Glutamatergic neuron (in vitro differentiated cells): ENCODE results near the gene SRXN1. TPM values are rescaled to one million over a fixed set of nuclear protein-coding genes. Genes with fewer than 3 reads are reported as not detected.
"Not testable (repeated sequence)": the region's sequence is repeated elsewhere in the genome, so short reads cannot be mapped to it uniquely, and the experiment has no call there.

ENCODE experiments used
- DNase-seq: peaks from one replicate; pipeline ENCODE4 v3.0.0; 2022
- H3K27ac Mint-ChIP-seq: one replicate; pipeline ENCODE4 v1.8.0; 2020; ENCODE audit warnings: mild to moderate bottlenecking, mixed read lengths, inconsistent platforms; ENCODE audit not compliant: unreplicated experiment
- H3K27me3 Mint-ChIP-seq: one replicate; pipeline ENCODE4 v1.8.0; 2020; ENCODE audit warnings: mild to moderate bottlenecking, moderate library complexity, mixed read lengths, inconsistent platforms; ENCODE audit not compliant: unreplicated experiment
- H3K36me3 Mint-ChIP-seq: one replicate; pipeline ENCODE4 v1.8.0; 2020; ENCODE audit warnings: mild to moderate bottlenecking, mixed read lengths, inconsistent platforms; ENCODE audit not compliant: unreplicated experiment
- H3K4me1 Mint-ChIP-seq: one replicate; pipeline ENCODE4 v1.8.0; 2020; ENCODE audit warnings: mild to moderate bottlenecking, low read depth, mixed read lengths, inconsistent platforms; ENCODE audit not compliant: unreplicated experiment
- H3K4me3 Mint-ChIP-seq: one replicate; pipeline ENCODE4 v1.8.0; 2020; ENCODE audit warnings: mild to moderate bottlenecking, mixed read lengths, inconsistent platforms; ENCODE audit not compliant: unreplicated experiment
- H3K9me3 Mint-ChIP-seq: one replicate; pipeline ENCODE4 v1.8.0; 2020; ENCODE audit warnings: mild to moderate bottlenecking, moderate library complexity, mixed read lengths, inconsistent platforms; ENCODE audit not compliant: unreplicated experiment
- total RNA-seq: library from RNA; stranded (reverse); fragmentation: NEBNext Ultra II Directional; extraction: Animal tissue kit (Norgen Biotek cat#: 25700); gene quantifications from one replicate; pipeline ENCODE4 v1.2.1, GENCODE V29; 2021; ENCODE audit not compliant: unreplicated experiment
- TF ChIP-seq, protein P1 (sequence below): fragments of 200-600 bp; sonication (generic); IDR thresholded peaks from one replicate; pipeline ENCODE4 v1.5.0; 2021; ENCODE audit not compliant: partially characterized antibody, unreplicated experiment

Gene SRXN1
- total RNA-seq, 1 donor from 2014 or later = 6.3 TPM

DNA sequence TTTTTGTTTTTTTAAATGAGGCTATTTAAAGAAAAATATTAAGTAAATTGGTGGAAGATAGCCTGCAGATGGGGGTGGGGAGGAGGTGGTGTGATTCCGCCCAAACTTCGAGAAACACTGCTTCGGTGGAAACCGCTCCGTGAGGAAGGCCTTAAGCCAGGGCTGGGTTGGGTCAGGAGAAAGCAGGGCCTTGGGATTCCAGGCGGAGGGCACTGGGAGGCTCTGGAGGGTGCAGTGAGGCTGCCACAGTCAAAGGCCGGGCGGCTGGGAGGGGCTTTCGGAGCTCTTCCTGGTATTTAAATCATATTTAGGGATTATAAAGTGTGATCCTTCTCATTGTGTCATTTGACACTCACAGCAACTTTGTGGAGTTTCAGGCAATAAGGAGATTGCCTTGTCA lies 44.8 kb upstream of the SRXN1 start:
- Mint-ChIP-seq H3K4me3 (no peak overlapping the region), H3K27ac (no peak overlapping the region), H3K9me3 (peaks cover 1% of the 10 kb centered on the region), H3K4me1 (peaks cover 18% of the 10 kb centered on the region), H3K27me3 (peaks cover 2% of the 10 kb centered on the region), H3K36me3 (peaks cover 5% of the 10 kb centered on the region)
- TF ChIP-seq, protein P1, sequence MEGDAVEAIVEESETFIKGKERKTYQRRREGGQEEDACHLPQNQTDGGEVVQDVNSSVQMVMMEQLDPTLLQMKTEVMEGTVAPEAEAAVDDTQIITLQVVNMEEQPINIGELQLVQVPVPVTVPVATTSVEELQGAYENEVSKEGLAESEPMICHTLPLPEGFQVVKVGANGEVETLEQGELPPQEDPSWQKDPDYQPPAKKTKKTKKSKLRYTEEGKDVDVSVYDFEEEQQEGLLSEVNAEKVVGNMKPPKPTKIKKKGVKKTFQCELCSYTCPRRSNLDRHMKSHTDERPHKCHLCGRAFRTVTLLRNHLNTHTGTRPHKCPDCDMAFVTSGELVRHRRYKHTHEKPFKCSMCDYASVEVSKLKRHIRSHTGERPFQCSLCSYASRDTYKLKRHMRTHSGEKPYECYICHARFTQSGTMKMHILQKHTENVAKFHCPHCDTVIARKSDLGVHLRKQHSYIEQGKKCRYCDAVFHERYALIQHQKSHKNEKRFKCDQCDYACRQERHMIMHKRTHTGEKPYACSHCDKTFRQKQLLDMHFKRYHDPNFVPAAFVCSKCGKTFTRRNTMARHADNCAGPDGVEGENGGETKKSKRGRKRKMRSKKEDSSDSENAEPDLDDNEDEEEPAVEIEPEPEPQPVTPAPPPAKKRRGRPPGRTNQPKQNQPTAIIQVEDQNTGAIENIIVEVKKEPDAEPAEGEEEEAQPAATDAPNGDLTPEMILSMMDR = no peak
- DNase-seq = no peak

DNA sequence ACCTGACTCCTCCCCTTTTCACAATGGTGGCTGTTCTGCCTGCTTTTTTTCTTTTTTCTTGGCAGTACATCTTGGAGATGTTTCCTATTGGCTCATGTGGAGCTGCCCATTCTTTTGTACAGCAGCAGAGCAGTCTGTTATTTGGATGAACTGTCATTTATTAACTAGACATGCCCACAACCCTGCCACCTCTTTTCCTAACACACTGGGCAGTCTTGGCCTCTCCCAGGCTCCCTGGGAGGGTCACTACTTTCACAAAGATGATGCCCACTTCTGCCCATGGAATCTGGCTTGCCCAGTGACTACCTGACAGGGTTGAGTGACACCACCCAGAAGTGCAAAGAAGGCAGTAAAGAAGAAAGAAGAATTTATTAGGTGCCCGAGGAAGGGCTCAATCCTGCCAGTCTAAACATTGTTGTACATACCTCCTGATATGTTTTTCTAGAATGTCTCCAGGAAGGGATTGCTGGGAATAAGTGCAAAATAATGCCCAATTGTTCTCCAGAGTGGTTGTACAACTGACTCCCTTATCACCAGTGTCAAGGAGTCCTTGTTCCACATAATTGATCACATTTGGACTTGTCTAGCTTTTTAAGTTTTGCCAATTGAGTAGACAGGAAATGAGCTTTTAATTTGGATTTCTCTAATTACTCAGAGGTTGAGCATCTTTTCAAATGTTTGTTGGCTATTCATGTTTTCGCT lies 42.3 kb upstream of the SRXN1 start:
- no peaks in the 10 kb centered on the region for H3K9me3 Mint-ChIP-seq
- TF ChIP-seq, protein P1 = no peak
- H3K4me3 Mint-ChIP-seq = no peak overlapping the region
- no peak for DNase-seq
- H3K36me3 Mint-ChIP-seq = peaks cover 5% of the 10 kb centered on the region
- H3K4me1 Mint-ChIP-seq = peaks cover 18% of the 10 kb centered on the region
- no peak overlapping the region for H3K27ac Mint-ChIP-seq
- H3K27me3 Mint-ChIP-seq = peaks cover 2% of the 10 kb centered on the region

GRCh38 chr20:694496-694895 lies 41.5 kb upstream of the SRXN1 start:
- H3K4me3 Mint-ChIP-seq = no peak overlapping the region

GRCh38 chr20:693786-694185 lies 40.8 kb upstream of the SRXN1 start:
- not testable (repeated sequence) for H3K27ac Mint-ChIP-seq, DNase-seq, H3K4me3 Mint-ChIP-seq, H3K36me3 Mint-ChIP-seq, H3K9me3 Mint-ChIP-seq, H3K27me3 Mint-ChIP-seq
- H3K4me1 Mint-ChIP-seq = peaks cover 16% of the 10 kb centered on the region

More at GRCh38 chr20:694496-694895, 41.5 kb upstream of the SRXN1 start:
- TF ChIP-seq, protein P1 = no peak
- Mint-ChIP-seq H3K27ac (no peak overlapping the region), H3K27me3 (peaks cover 2% of the 10 kb centered on the region), H3K9me3 (no peaks in the 10 kb centered on the region), H3K36me3 (peaks cover 5% of the 10 kb centered on the region), H3K4me1 (peaks cover 14% of the 10 kb centered on the region)
- no peak for DNase-seq

- DNase-seq = no peak
- Mint-ChIP-seq H3K9me3 (no peaks in the 10 kb centered on the region), H3K27me3 (no peaks in the 10 kb centered on the region), H3K27ac (no peak overlapping the region), H3K4me1 (peaks cover 20% of the 10 kb centered on the region), H3K4me3 (no peak overlapping the region), H3K36me3 (peaks cover 5% of the 10 kb centered on the region)
- TF ChIP-seq, protein P1 = no peak
Observed at GRCh38 chr20:692044-692443, 39.0 kb upstream of the SRXN1 start.
